ENCODE data around the gene TEKT1. TPM values are rescaled to one million over a fixed set of nuclear protein-coding genes. Genes with fewer than 3 reads are reported as not detected.

Gene TEKT1
- total RNA-seq, 1 donor from 2014 or later, result not detected

GRCh38 chr17:6772016-6772415 lies 59.5 kb downstream of the TEKT1 start:
- peaks cover 35% of the 10 kb centered on the region for H3K27me3 Mint-ChIP-seq
- no peak for TF ChIP-seq CTCF (IDR thresholded peaks at IDR 0.05; ENCODE audit: unreplicated experiment)

GRCh38 chr17:6768447-6768846 lies 63.1 kb downstream of the TEKT1 start:
- peaks cover 4% of the 10 kb centered on the region for H3K36me3 Mint-ChIP-seq (ENCODE audit: insufficient read depth)
- no peaks in the 10 kb centered on the region for H3K4me1 Mint-ChIP-seq (ENCODE audit: low read depth)
- no peak for TF ChIP-seq CTCF (IDR thresholded peaks at IDR 0.05; ENCODE audit: unreplicated experiment)
- H3K9me3 Mint-ChIP-seq (ENCODE audit: low read depth), result peaks cover 15% of the 10 kb centered on the region
- H3K27me3 Mint-ChIP-seq, result peaks cover 16% of the 10 kb centered on the region
- no peak overlapping the region for H3K4me3 Mint-ChIP-seq (ENCODE audit: low read depth)
- DNase-seq (ENCODE audit: low spot score, unreplicated experiment), result no peak
- no peak overlapping the region for H3K27ac Mint-ChIP-seq

More at GRCh38 chr17:6772016-6772415, 59.5 kb downstream of the TEKT1 start:
- H3K27ac Mint-ChIP-seq, result no peak overlapping the region
- no peaks in the 10 kb centered on the region for H3K4me1 Mint-ChIP-seq (ENCODE audit: low read depth)
- H3K4me3 Mint-ChIP-seq (ENCODE audit: low read depth), result no peak overlapping the region
- DNase-seq (ENCODE audit: low spot score, unreplicated experiment), result no peak
- H3K36me3 Mint-ChIP-seq (ENCODE audit: insufficient read depth), result peaks cover 6% of the 10 kb centered on the region
- peaks cover 20% of the 10 kb centered on the region for H3K9me3 Mint-ChIP-seq (ENCODE audit: low read depth)

- no peaks in the 10 kb centered on the region for H3K36me3 Mint-ChIP-seq (ENCODE audit: insufficient read depth)
- H3K27ac Mint-ChIP-seq, result no peak overlapping the region
- DNase-seq (ENCODE audit: low spot score, unreplicated experiment), result no peak
- H3K27me3 Mint-ChIP-seq, result peaks cover 23% of the 10 kb centered on the region
- no peak overlapping the region for H3K4me3 Mint-ChIP-seq (ENCODE audit: low read depth)
- no peak for TF ChIP-seq CTCF (IDR thresholded peaks at IDR 0.05; ENCODE audit: unreplicated experiment)
- peaks cover 4% of the 10 kb centered on the region for H3K9me3 Mint-ChIP-seq (ENCODE audit: low read depth)
- H3K4me1 Mint-ChIP-seq (ENCODE audit: low read depth), result no peaks in the 10 kb centered on the region
Observed at GRCh38 chr17:6761779-6762178, 69.8 kb downstream of the TEKT1 start.

GRCh38 chr17:6757747-6758146 lies 73.8 kb downstream of the TEKT1 start:
- no peak for DNase-seq (ENCODE audit: low spot score, unreplicated experiment)
- no peaks in the 10 kb centered on the region for H3K4me1 Mint-ChIP-seq (ENCODE audit: low read depth)
- no peak for TF ChIP-seq CTCF (IDR thresholded peaks at IDR 0.05; ENCODE audit: unreplicated experiment)

GRCh38 chr17:6756425-6757031 lies 75.0 kb downstream of the TEKT1 start:
- no peak overlapping the region for H3K4me3 Mint-ChIP-seq (ENCODE audit: low read depth)
- peaks cover 18% of the 10 kb centered on the region for H3K27me3 Mint-ChIP-seq
- H3K36me3 Mint-ChIP-seq (ENCODE audit: insufficient read depth), result no peaks in the 10 kb centered on the region
- H3K4me1 Mint-ChIP-seq (ENCODE audit: low read depth), result no peaks in the 10 kb centered on the region
- no peak overlapping the region for H3K27ac Mint-ChIP-seq
- no peaks in the 10 kb centered on the region for H3K9me3 Mint-ChIP-seq (ENCODE audit: low read depth)
- DNase-seq (ENCODE audit: low spot score, unreplicated experiment), result no peak
- no peak for TF ChIP-seq CTCF (IDR thresholded peaks at IDR 0.05; ENCODE audit: unreplicated experiment)

More at GRCh38 chr17:6757747-6758146, 73.8 kb downstream of the TEKT1 start:
- Mint-ChIP-seq H3K4me3 (ENCODE audit: low read depth) (no peak overlapping the region), H3K36me3 (ENCODE audit: insufficient read depth) (no peaks in the 10 kb centered on the region), H3K27me3 (peaks cover 22% of the 10 kb centered on the region), H3K9me3 (ENCODE audit: low read depth) (no peaks in the 10 kb centered on the region), H3K27ac (no peak overlapping the region)
